NT2/D1 (cell line): ENCODE measurements around the gene PRDM10.

Source experiments
- DNase-seq: peaks from one replicate; pipeline ENCODE4 v3.0.0-alpha.2; 2011; ENCODE audit warnings: low read depth, low spot score
- H3K27me3 ChIP-seq: 2 replicates; pipeline ENCODE4 v1.6.0; 2011; ENCODE audit warnings: mild to moderate bottlenecking; ENCODE audit not compliant: insufficient read length, insufficient read depth
- H3K36me3 ChIP-seq: 2 replicates; pipeline ENCODE4 v1.6.1; 2011; ENCODE audit warnings: mild to moderate bottlenecking, low read length, mixed read lengths; ENCODE audit not compliant: insufficient read depth, insufficient read length
- H3K4me1 ChIP-seq: 2 replicates; pipeline ENCODE4 v1.5.1; 2011; ENCODE audit not compliant: insufficient read depth, insufficient read length
- H3K4me3 ChIP-seq: 2 replicates; pipeline ENCODE4 v1.5.1; 2011; ENCODE audit warnings: low read depth; ENCODE audit not compliant: insufficient read length
- H3K9ac ChIP-seq: 2 replicates; pipeline ENCODE4 v1.6.0; 2011; ENCODE audit warnings: low read depth; ENCODE audit not compliant: insufficient read length
- H3K9me3 ChIP-seq: 2 replicates; pipeline ENCODE4 v1.5.1; 2011; ENCODE audit warnings: mild to moderate bottlenecking, low read length; ENCODE audit not compliant: insufficient read depth
- SUZ12 ChIP-seq: IDR thresholded peaks from 2 replicates; pipeline ENCODE4 v1.6.1; 2011; ENCODE audit not compliant: insufficient read length, insufficient read depth; ENCODE audit errors: extremely low read depth
- YY1 ChIP-seq: IDR thresholded peaks from 2 replicates; pipeline ENCODE4 v1.6.1; 2011; ENCODE audit not compliant: insufficient read length, insufficient read depth
- ZNF274 ChIP-seq: IDR thresholded peaks from 2 replicates; pipeline ENCODE4 v1.6.1; 2011; ENCODE audit warnings: mild to moderate bottlenecking, low read depth, low read length

PRDM10 gene

DNA sequence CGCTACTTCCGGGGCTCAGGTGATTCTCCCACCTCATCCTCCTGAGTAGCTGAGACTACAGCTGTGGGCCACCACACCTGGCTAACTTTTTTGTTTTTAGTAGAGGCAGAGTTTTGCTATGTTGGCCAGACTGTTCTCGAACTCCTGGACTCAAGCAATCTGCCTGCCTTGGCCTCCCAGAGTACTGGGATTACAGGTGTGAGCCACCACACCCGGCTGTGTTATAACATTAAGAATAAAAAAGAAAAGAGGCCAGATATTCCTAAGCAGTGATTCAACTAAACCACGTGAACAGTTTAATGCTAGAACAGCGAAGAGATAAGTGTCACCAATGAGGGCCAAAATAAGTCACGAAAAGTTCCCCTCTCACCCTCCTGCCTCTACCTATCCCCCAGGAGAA is 3.7 kb downstream of the PRDM10 start:
- H3K9me3 ChIP-seq, result no peaks in the 10 kb centered on the region
- H3K9ac ChIP-seq, result no peak overlapping the region
- no peaks in the 10 kb centered on the region for H3K27me3 ChIP-seq
- H3K4me3 ChIP-seq, result no peak overlapping the region
- TF ChIP-seq YY1, result no peak
- TF ChIP-seq SUZ12, result no peak
- TF ChIP-seq ZNF274, result no peak
- no peaks in the 10 kb centered on the region for H3K4me1 ChIP-seq
- peaks cover 7% of the 10 kb centered on the region for H3K36me3 ChIP-seq
- DNase-seq, result no peak

DNA sequence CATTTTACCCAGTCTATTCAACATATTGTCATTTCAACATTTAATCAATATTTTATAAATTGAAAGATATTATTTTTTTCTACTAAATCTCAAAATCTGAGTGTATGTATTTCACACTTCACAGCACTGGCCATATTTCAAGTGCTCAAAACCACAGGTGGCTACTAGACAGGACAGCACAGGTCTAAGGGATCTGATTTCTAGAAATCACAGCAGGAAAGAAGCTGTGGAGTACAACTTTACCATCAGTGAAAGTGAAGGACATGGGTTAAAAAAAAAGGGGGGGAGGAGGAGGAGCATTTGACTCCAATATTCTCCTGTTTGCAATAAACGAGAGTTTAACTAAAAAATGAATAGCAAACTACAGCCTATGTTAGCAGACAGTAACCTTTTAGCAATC is 4.5 kb downstream of the PRDM10 start:
- DNase-seq, result no peak
- Histone ChIP-seq H3K4me1 (no peaks in the 10 kb centered on the region), H3K4me3 (no peak overlapping the region), H3K36me3 (peaks cover 7% of the 10 kb centered on the region), H3K27me3 (no peaks in the 10 kb centered on the region), H3K9me3 (no peaks in the 10 kb centered on the region), H3K9ac (no peak overlapping the region)
- TF ChIP-seq YY1, result no peak
- TF ChIP-seq SUZ12, result no peak

DNA sequence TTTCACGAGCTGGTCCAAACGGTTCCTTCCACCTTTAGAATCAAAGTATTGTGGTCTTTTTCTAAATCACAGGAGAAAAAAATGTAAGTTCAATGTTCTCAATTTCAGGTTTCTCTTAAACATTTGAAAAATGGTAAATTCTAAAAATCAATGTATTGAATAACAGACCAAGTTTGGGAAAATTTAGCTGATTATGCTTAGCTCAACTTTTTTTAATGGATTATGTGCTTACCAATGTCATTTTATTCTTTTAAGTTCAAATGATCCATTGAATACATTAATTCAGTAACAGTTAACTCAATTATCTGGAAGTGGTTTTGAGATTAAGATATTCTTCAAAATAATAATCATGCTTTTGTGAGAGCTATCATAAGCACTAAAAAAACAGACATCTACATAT is 5.1 kb downstream of the PRDM10 start:
- Histone ChIP-seq H3K27me3 (no peaks in the 10 kb centered on the region), H3K4me1 (no peaks in the 10 kb centered on the region), H3K9me3 (no peaks in the 10 kb centered on the region), H3K4me3 (no peak overlapping the region), H3K9ac (no peak overlapping the region), H3K36me3 (peaks cover 7% of the 10 kb centered on the region)
- no peak for DNase-seq
- TF ChIP-seq ZNF274 (no peak), YY1 (no peak), SUZ12 (no peak)

DNA sequence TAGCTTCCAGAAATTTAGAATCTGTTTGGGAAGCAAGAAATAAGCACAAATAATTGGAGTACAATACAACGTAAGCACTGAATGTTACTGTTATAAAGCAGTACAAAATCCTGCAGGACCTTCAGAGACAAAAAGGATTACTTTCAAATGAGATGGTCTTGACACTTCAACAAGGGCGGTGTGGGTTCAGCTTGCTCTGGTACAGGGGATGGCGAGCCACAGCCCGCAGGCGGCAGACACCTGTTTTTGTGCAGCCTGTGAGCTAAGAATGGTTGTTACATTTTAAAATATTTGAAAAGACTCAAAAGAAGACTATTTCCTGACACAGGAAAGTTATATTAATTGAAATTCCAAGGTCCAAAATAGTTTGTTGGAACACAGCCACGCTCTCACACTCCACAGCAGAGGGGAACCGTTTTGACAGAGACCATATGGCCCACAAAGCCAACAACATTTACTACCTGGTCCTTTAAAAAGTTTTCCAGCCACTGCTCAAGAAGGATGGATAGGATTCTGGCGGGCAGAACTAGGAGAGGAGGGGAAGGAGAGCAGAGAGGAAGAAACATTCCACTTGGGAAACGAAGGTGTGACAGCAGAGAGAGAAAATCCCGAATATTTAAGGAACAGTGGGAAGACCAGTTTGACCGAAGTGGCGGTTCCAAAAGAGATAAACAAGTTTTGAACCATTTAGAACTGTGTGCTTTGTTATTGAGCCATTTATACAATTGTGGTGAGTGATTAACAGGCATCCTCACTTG is 6.3 kb downstream of the PRDM10 start:
- no peak overlapping the region for H3K9ac ChIP-seq
- peaks cover 7% of the 10 kb centered on the region for H3K36me3 ChIP-seq
- no peak for DNase-seq
- no peaks in the 10 kb centered on the region for H3K27me3 ChIP-seq
- no peaks in the 10 kb centered on the region for H3K9me3 ChIP-seq
- H3K4me3 ChIP-seq, result no peak overlapping the region
- H3K4me1 ChIP-seq, result no peaks in the 10 kb centered on the region
- TF ChIP-seq ZNF274, result no peak
- no peak for TF ChIP-seq SUZ12
- no peak for TF ChIP-seq YY1

DNA sequence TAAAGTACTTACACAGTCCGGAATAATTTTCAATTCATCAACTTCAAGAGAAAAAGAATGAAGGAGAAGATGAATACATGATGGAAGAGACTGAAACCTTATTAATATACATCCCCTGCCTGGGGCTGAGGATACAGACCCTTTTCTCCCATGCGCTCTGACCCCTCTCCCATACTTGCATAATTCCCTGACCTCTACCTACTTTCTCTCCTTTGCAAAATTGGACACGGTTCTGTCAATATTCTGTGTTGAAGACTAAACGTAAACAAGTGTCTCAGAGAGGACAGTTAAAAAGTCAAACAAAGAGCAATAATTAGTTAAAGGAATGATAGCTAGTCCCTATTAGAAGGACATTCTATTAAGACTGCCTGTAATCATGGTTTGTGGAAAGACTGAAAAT is 7.5 kb downstream of the PRDM10 start:
- Histone ChIP-seq H3K36me3 (peaks cover 7% of the 10 kb centered on the region), H3K9ac (no peak overlapping the region), H3K27me3 (no peaks in the 10 kb centered on the region), H3K4me3 (no peak overlapping the region), H3K9me3 (no peaks in the 10 kb centered on the region), H3K4me1 (no peaks in the 10 kb centered on the region)
- TF ChIP-seq SUZ12, result no peak
- no peak for DNase-seq

DNA sequence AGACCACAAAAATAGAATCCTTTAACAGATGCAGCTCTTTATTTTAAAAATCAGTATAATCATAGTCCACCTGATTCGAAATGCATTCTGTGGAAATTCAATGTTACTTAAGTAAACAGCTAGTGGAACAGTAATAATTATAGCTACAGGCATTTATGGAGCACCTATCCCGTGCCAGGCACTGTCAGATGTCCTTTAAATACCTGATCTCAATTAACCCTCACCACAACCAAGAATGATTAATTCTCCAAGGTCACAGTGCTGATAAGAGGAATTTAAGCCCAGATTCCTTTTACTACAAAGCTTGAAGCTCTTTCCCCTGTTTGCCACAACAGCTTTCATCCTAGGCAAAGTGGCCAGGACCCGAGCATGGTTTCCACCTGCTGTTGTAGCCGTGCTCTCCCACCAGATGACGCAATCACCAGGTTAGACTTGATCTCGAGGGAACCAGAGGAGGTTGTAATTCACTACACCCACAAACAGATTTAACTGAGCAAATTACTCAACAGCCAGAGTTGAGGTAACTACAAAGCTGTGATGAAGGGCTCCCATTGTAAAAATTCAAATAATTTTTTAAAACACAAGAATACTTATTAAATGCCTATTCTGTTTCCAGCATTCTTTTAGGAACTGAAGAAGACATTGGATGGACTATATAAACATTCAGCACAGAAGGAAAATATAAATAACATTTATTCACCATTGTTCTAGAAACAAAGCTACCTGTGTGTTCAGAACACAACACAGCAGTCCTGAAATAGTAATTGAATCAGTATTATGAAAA is 10.3 kb downstream of the PRDM10 start:
- H3K27me3 ChIP-seq, result no peaks in the 10 kb centered on the region
- no peak for DNase-seq
- TF ChIP-seq ZNF274, result no peak
- no peak overlapping the region for H3K9ac ChIP-seq
- H3K4me1 ChIP-seq, result no peaks in the 10 kb centered on the region
- peaks cover 7% of the 10 kb centered on the region for H3K36me3 ChIP-seq
- H3K4me3 ChIP-seq, result no peak overlapping the region
- no peaks in the 10 kb centered on the region for H3K9me3 ChIP-seq

DNA sequence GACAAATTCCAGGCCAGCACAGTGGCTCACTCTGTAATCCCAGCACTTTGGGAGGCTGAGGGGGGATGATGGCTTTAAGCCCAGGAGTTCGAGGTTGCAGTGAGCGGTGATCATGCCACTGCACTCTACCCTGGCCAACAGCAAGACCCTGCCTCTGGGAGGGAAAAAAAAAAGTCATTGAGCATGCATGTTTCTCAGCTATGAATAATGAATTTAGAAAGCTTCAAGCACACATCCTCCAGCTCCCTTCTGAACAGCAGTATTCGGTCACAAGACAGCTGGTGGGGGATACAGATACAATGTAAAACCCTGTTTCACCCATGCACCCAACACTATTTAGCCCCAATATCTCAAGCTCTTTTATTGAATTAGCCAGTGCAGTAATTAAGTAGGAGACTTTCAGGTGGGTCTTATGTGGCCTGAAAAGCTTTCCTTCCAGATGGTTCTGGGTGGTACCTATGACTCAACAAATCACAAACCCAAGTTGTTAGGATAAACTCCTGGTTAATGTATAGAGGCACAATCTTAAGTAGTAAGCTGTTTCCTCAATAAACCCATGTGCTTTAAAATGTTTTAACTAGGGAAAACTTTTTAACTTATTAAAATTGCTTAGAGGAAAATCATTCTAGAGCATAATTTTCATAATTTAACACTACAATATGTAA is 13.4 kb downstream of the PRDM10 start:
- H3K27me3 ChIP-seq, result no peaks in the 10 kb centered on the region
- H3K4me1 ChIP-seq, result no peaks in the 10 kb centered on the region
- H3K9ac ChIP-seq, result no peak overlapping the region
- no peaks in the 10 kb centered on the region for H3K9me3 ChIP-seq
- H3K4me3 ChIP-seq, result no peak overlapping the region
- TF ChIP-seq YY1, result no peak
- TF ChIP-seq ZNF274, result no peak
- no peak for TF ChIP-seq SUZ12
- no peak for DNase-seq
- no peaks in the 10 kb centered on the region for H3K36me3 ChIP-seq
